HG03342 (cell line): ENCODE results near the gene VRTN.
A peak's percentile ranks its signal among the peaks of the same experiment; 100 is the strongest.

Experiments used
- ATAC-seq: cut with Tn5 transposase; IDR thresholded peaks from one replicate; pipeline ENCODE4 v1.9.1; 2021; ENCODE audit warnings: mild to moderate bottlenecking, moderate library complexity; ENCODE audit not compliant: unreplicated experiment

Gene VRTN

DNA sequence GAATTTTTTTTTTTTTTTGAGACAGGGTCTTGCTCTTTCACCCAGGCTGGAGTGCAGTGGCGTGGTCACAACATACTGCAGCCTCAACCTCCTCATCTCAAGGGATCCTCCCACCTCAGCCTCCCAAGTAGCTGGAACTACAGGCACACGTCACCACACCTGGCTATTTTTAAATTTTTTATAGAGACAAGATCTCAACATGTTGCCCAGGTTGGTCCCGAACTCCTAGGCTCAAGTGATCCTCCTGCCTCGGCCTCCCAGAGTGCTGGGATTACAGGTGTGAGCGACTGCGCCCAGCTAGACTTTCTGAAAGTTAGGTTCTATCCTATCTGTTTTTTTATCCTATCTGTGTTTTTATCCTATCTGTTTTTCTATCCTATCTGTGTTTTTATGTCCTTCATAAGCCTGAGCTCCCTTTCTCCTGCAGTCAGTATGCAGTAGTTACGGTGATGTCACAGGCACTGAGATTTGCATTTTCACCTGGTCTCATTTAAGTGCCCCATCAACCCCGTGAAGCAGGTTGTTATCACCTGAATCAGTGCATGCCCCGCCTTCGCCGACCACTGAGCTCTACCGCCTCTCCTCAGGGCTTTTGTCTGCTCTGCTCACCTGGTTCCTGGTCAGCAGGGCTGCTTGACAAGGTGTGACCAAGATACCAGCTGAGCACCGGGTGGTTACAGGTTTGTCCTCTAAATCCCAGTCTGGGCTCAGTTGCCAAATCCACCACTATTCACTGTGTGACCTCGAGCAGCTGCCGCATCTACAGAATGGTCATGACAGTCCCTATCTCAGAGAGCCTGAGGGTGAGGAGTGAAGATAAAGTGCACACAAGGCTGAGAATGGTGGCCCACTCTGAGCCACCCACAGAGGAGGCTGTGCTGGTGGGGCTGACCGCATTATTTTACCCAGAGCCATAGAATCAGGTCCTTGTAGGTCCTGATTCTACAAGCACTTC lies 44.6 kb downstream of the VRTN start:
- no peak for ATAC-seq

DNA sequence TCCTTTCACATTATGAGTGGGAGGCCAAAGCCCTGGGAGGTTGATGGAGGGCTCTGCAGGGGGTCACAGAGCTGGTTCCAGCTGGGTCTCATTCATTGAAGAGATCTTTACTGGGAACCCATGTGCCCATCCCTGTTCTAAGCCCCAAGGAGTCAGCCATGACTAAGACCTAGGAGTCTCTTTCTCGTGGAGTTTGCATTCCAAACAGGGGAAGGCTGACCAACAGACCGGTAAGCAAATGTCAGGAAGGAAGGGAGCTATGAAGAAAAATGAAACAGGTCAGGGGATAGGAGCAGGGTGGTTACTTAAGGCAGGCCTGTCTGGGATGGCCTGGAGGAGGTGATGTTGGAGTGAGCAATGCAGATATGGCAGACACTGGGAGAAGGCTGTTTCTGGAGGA lies 46.3 kb downstream of the VRTN start:
- ATAC-seq: no peak

DNA sequence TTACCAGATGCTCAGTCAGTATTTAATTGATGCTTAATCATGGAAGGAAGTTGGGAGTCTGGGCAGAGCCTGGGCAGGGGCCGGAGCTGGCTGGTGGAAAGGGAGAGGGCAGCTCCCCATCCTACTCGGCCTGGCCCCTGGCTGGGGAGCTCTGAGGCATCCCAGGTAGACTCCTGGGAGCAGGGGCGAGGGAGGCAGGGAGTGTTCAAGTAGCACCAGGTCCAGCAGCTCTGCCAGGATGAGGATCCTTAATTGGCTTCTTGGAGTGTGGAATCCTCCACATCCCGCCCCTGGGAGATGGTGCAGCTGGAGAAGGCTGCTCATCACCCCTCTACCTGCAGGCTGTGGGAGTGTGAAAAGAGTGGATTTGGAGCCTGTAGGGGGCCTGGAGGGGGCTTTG lies 46.8 kb downstream of the VRTN start:
- ATAC-seq: no peak

DNA sequence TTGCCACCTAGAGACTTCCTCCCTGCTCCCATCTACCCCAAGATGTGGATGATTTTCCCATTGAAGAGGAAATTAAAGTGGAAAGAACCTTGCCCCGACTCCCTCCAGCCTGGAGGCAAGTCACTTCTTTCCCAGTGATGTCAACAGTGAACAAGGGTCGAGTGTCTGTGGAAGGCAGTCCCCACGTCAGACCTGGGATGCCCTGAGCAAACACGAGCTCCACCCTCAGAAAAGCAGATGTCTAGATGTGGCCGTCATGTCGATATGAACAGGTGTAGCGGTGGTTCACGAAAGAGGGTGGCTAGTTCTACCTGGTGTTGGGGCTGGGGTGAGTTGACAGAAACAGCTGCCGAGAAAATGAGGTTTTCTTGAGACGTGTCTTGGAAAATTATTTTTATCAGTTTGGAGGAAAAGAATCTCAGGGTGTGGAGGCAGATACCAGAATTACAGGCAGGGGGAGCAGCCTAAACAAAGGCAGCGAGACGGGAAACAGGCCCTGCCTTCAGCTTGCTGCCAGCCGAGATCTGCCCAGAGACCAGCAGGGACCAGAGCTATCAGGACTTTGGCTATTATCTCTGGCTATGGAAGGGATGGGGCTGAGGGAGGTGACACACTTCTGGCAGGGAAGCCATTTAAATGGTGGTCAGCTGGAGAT lies 51.9 kb downstream of the VRTN start:
- no peak for ATAC-seq

DNA sequence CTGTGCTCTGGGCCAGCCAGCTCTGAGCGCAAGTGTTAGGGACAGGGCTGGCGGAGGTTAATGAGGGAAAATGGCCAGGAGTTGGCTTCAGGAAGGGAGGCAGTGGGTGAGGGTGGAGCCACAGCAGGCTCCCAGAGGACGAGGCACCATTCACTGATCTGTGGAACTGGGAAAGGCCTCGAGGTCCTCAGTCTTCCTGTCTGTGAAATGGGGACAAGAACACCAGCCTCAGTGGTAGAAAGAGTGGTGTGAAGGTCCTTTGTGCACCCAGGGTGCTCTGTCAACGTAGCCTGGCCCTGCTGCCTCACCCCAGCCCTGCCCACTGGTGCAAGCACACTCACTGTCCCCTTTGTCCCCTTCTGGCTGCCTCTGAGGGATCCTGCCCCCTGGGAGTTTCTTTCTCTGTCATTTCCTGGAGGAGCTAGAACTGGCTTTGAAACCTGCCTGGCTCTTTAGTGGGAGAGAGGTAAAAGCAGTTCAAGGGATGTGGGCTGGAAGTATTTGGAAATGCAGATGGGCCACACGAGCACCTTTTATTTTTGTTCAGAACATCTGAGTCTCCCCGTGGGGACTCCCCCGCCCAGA lies 52.7 kb downstream of the VRTN start:
- ATAC-seq: no peak

DNA sequence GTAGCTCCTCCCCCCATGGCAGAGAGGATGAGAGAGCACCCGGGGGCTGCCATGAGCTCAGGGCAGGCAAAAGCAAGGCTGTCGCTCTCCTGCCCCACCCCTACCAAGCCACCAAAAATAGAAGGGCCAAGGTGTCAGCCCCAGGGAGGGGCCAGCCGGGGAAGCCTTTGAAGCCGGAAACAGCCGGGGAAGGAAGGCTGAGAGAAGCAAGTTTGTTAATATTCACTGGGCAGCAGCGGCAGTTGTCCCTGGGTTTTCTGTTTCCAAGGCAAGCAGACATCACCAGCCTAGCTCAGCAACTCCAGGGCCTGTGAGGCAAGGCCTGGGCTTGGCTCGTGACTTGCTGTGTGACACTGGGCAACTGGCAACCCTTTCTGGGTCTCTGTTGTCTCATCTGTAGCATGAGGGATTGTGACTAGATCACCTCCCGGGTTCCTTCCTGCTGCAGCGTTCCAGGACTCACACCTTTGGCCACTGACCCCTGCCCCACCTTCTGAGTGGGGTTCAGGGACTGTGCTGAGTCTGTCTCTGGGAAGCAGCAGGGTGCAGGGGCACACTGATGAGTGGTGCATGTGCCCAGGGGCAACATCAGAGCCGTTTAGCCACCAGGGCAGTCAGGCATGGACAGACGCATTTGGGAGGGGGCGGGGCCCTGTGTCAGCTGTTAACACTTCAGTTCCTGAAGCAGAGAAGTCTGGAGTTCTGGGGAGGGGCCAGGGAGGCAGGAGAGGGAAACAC lies 53.4 kb downstream of the VRTN start:
- ATAC-seq: peak; percentile 86

DNA sequence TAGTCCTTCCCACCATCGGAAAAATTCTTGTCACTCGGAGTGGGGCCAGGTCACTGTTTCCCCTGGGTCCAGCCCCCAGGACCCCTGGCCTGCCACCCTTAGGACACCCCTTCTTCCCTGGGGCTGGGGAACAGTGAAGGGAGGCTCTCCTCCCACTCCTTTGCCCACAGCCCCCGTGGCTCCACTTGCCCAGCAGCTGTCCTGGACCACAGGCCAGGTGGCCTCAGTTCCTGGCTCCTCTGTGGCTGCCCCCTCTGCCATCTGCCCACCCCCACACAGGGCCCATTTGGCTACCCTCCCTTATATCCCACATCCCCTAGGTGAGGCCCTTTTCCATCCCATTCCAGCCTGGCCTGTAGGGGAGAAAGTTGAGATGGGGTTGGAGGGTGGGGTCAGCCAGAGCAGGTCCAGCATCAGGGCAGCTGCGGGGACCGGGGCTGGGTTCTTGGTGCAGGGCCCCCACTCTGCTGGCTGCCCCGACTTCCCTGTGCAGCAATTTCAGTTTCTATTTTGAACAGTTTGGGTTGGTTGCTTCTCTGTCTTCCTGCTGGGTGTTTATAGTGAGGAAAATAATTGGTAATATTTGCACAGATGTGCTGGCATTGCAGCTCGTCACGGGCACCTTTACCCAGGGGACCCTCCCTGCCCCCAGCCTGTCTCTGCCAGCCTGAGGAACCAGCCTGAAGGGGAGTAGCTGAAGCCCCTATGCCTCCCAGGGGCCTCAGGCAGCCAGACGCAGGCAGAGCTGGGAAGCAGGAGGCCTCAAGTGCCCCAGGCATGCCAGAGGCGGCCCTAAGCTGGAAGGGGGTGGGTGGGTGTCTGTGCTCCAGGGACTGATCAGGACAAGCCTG lies 54.4 kb downstream of the VRTN start:
- no peak for ATAC-seq

DNA sequence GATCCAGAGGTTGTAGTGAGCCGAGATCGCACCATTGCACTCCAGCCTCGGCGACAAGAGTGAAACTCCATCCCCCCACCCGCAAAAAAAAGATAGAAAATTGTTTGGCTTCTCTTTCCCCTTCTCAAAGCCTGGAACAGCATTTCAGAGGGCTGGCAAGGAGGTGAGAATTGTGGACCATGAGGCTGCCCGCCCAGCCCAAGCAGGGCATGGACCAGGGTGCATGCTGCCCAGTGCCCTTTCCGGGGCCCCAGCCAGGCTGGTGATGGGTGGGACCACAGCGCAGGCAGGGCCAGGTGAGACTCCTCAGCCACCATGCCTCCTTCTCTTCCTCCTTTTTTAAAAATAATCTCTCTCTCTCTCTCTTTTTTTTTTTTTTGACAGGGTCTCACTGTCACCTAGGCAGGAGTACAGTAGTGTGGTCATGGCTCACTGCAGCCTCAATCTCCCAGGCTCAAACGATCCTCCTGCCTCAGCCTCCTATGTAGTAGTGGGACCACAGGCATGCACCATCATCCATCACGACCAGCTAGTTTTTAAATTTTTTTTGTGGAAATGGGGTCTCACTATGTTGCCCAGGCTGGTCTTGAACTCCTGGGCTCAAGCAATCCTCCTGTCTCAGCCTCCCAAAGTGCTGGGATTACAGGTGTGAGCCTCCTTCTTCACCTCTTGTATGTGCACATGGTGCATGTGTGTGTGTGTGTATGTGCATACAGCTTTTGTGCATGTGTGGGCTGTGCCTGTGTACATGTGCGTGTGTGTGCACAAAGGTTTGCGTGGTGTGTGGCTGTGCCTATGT lies 55.5 kb downstream of the VRTN start:
- ATAC-seq: no peak

DNA sequence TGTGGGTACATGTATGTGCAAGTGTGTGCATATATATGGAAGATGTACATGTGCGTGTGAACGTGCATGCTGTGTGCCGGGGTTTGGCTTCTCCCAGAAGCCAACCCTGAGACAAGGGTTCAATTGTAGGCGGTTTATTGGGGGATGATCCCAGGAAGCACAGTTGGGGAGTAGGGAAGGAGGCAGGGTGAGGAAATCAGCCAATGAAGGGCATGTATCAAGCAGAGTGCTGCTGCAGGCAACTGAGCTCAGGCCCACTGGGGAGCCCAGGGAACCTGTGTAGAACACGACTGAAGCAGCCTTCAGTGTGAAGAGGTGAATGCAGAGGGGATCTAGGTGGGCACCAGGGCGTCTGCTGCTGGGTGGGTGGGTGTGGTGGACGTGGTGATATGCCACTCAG lies 56.2 kb downstream of the VRTN start:
- ATAC-seq: no peak

DNA sequence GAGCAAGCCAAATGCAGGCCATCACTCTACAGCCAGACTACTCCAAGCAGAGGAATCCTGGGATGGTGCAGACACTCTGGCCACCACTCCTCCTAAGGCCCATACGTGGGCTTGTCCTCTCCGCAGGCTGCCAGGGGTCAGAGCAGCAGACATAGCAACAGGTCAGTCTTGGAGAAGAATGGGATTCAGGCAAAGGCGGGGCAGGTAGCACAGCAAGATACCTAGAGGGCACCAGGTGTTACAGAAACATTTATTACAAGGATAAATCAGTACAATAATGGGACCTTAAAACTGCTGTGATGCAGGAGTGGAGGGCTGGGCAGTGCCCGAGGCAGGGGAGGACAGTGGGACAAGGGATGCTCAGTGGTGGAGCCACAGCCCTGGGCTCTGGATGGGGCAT lies 57.4 kb downstream of the VRTN start:
- no peak for ATAC-seq

DNA sequence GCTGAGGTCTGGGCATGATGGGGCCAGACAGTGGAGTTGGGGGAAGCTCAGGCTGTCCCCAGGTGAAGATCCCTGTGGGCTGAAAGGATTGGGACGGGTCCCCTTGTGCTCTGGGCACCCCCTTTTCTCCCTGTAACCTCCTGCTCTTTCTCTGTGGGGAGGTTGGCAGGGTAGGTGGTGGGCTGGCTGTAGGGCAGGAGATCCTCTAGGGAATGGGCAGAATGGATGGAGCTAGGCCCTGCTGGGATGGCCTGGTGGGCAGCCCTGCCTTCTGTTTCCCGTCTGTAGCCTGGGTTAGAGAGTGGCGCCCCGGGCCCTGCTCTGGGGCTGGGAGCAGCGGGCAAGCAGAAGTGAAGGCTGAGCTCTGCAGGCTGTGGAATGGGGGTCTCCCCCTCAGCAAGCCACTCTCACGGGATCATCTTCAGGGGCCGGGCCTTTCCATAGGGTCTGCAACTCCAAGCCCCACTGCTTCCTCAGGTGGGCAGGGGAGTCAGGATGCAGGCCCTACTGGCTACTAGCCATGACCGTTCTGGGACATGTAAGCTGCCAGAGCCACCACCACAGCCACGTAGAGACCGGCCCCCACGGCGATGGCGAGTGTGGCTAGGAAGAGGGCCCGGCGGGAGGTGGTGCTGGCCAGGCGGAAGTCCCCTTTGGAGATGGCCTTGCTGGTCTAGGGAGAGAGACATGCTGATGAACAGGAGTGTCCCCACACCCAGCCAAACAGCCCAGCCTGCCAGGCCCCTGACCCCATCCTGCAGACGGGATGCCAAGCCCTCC lies 58.9 kb downstream of the VRTN start:
- no peak for ATAC-seq

DNA sequence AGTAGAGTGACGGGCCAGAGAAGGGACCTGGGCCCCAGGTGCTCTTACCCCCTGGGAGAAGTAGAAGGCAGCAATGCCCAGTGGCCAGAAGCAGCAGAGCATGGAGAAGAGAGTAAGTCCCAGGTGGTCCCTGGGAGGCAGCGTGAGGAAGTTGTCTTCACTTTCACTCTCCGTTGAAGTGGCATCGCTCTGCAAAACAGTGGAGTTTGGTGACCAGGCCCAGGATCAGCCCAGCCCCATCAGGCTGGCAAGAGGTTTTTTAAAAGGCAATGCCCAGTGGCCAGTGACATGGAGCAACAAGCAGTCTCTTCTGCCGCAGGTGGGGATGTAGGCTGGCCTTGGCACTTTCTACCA lies 59.5 kb downstream of the VRTN start:
- ATAC-seq: no peak

DNA sequence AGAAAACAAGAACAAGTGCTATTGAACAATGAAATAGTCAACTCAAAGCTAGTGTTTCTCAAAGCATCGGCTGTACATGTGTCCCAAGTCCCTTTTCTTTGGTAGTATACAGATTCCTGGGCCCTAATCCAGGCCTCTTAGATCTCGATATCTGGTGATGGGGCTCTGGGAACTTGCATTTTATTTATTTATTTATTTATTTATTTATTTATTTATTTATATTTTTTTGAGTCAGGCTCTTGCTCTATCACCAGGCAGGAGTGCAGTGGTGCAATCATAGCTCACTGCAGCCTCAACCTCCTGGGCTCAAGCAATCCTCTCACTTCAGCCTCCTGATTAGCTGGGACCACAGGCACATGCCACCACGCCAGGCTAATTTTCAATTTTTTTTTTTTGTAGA lies 60.6 kb downstream of the VRTN start:
- ATAC-seq: no peak

DNA sequence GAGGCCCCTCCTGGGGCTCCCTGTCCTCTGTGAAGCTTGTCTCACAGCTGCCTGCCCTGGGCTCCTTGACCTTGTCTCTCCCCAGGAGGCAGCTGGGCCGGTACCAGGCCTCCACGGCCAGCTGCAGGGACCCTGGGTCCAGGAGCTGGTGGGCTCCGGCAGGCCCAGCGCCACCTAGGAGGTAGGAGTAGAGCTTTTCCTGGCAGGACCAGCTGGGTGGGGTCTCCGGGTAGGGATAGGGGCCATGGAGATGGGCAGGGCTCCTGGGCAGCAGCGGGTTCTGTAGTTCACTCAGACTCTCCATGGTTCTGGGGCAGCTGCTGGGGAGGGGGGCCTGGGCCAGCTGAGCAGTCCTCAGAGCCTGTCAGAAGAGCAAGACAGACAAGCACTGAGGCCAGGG lies 61.2 kb downstream of the VRTN start:
- ATAC-seq: no peak
